Measurements from ENCODE around the gene TECR.

TECR gene

GRCh38 chr19:14496029-14496833 is 33.2 kb upstream of the TECR start, which contains the start of gene GIPC1:
Gene GIPC1, minus strand, starts transcription at chr19:14496127. Its CDS starts 13,151 bp downstream, at chr19:14482976.
- H4K20me1 ChIP-seq (ENCODE audit: insufficient read depth, low read length, poor library complexity, severe bottlenecking), result no peaks in the 10 kb centered on the region
- no peaks in the 10 kb centered on the region for H3K27me3 ChIP-seq (ENCODE audit: insufficient read depth, low read length, poor library complexity, severe bottlenecking)
- peak within 1 kb of the TSS; percentile 99 for H3K4me2 ChIP-seq (ENCODE audit: low read depth, low read length, poor library complexity, severe bottlenecking)
- no peaks in the 10 kb centered on the region for H3K36me3 ChIP-seq (ENCODE audit: insufficient read depth, low read length)
- H3K9me3 ChIP-seq (ENCODE audit: insufficient read depth, low read depth, low read length), result no peaks in the 10 kb centered on the region
- H3K4me3 ChIP-seq (ENCODE audit: low read length, poor library complexity, severe bottlenecking), result peak within 1 kb of the TSS; percentile 94
- H3K79me2 ChIP-seq (ENCODE audit: insufficient read depth, low read length), result peaks cover 10% of the 10 kb centered on the region; the same call in 1 of the 2 replicates
- H3F3A ChIP-seq (ENCODE audit: low read depth), result no peaks in the 10 kb centered on the region
- TF ChIP-seq CTCF (conservative IDR thresholded peaks at IDR 0.05; ENCODE audit: low read length), result no peak
- TF ChIP-seq EZH2phosphoT487 (IDR thresholded peaks at IDR 0.05; ENCODE audit: borderline replicate concordance), result no peak
- peaks cover 18% of the 10 kb centered on the region for H3K4me1 ChIP-seq (ENCODE audit: insufficient read depth, low read length, poor library complexity, severe bottlenecking)
- H3K9me2 ChIP-seq (replicated peaks; ENCODE audit: low read depth, low read length), result no peaks in the 10 kb centered on the region
- H2AFZ ChIP-seq (ENCODE audit: low read length), result peak within 1 kb of the TSS; percentile 92
- H3K9ac ChIP-seq (ENCODE audit: low read depth, low read length, poor library complexity, severe bottlenecking), result peak within 1 kb of the TSS; percentile 66

DNA sequence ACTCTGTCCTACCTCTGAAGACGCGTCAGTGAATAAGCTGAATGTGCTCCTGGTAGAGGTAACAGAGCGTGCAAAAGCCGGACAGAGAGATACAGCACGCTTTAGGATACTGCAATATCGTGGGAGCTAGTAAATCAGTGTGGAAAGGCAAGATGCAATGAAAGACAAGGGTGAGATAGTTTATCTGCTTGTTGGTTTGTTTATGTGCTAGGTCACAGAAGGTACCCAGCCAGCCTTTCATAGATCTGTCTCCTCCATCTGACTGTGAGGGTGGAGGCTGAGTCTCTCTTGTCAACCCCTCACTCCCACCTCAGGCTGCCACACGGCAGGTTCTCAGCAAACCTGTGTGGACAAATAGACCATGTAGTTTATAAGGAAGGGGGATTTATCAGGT is 32.6 kb upstream of the TECR start:
- Histone ChIP-seq H3K4me2 (ENCODE audit: low read depth, low read length, poor library complexity, severe bottlenecking) (peak overlapping the region; percentile 99), H3K4me1 (ENCODE audit: insufficient read depth, low read length, poor library complexity, severe bottlenecking) (peaks cover 18% of the 10 kb centered on the region), H3K9ac (ENCODE audit: low read depth, low read length, poor library complexity, severe bottlenecking) (peak overlapping the region; percentile 66), H3K9me2 (replicated peaks; ENCODE audit: low read depth, low read length) (no peaks in the 10 kb centered on the region), H3K9me3 (ENCODE audit: insufficient read depth, low read depth, low read length) (no peaks in the 10 kb centered on the region), H3F3A (ENCODE audit: low read depth) (no peaks in the 10 kb centered on the region), H3K79me2 (ENCODE audit: insufficient read depth, low read length) (peaks cover 10% of the 10 kb centered on the region; the same call in 1 of the 2 replicates), H3K36me3 (ENCODE audit: insufficient read depth, low read length) (no peaks in the 10 kb centered on the region), H2AFZ (ENCODE audit: low read length) (peak overlapping the region; percentile 92), H3K4me3 (ENCODE audit: low read length, poor library complexity, severe bottlenecking) (peak overlapping the region; percentile 94), H3K27me3 (ENCODE audit: insufficient read depth, low read length, poor library complexity, severe bottlenecking) (no peaks in the 10 kb centered on the region), H4K20me1 (ENCODE audit: insufficient read depth, low read length, poor library complexity, severe bottlenecking) (no peaks in the 10 kb centered on the region)
- TF ChIP-seq CTCF (conservative IDR thresholded peaks at IDR 0.05; ENCODE audit: low read length) (no peak), EZH2phosphoT487 (IDR thresholded peaks at IDR 0.05; ENCODE audit: borderline replicate concordance) (no peak)

- peaks cover 10% of the 10 kb centered on the region; the same call in 1 of the 2 replicates for H3K79me2 ChIP-seq (ENCODE audit: insufficient read depth, low read length)
- H3K9ac ChIP-seq (ENCODE audit: low read depth, low read length, poor library complexity, severe bottlenecking), result no peak overlapping the region
- no peaks in the 10 kb centered on the region for H3K9me2 ChIP-seq (replicated peaks; ENCODE audit: low read depth, low read length)
- no peaks in the 10 kb centered on the region for H3K9me3 ChIP-seq (ENCODE audit: insufficient read depth, low read depth, low read length)
- peak overlapping the region; percentile 92; the same call in 1 of the 2 replicates for H2AFZ ChIP-seq (ENCODE audit: low read length)
- no peaks in the 10 kb centered on the region for H3K27me3 ChIP-seq (ENCODE audit: insufficient read depth, low read length, poor library complexity, severe bottlenecking)
- no peaks in the 10 kb centered on the region for H3F3A ChIP-seq (ENCODE audit: low read depth)
- no peaks in the 10 kb centered on the region for H4K20me1 ChIP-seq (ENCODE audit: insufficient read depth, low read length, poor library complexity, severe bottlenecking)
- no peaks in the 10 kb centered on the region for H3K36me3 ChIP-seq (ENCODE audit: insufficient read depth, low read length)
- H3K4me1 ChIP-seq (ENCODE audit: insufficient read depth, low read length, poor library complexity, severe bottlenecking), result peaks cover 18% of the 10 kb centered on the region
- peak overlapping the region; percentile 99 for H3K4me2 ChIP-seq (ENCODE audit: low read depth, low read length, poor library complexity, severe bottlenecking)
- no peak for TF ChIP-seq EZH2phosphoT487 (IDR thresholded peaks at IDR 0.05; ENCODE audit: borderline replicate concordance)
- TF ChIP-seq CTCF (conservative IDR thresholded peaks at IDR 0.05; ENCODE audit: low read length), result no peak
- H3K4me3 ChIP-seq (ENCODE audit: low read length, poor library complexity, severe bottlenecking), result peak overlapping the region; percentile 94
Measured at GRCh38 chr19:14497228-14497921, 32.0 kb upstream of the TECR start.

Measured in Loucy (cell line).